NCI-H524 (cell line): ENCODE results near the gene DNMBP.
A peak's percentile ranks its signal among the peaks of the same experiment; 100 is the strongest.

Experiments
- DNase-seq, 2 experiments: peaks; one replicate each; lab custom pipeline; 2025; lab: John Stamatoyannopoulos, UW

DNMBP gene

GRCh38 chr10:100009793-100010676, at the start of gene DNMBP:
Gene DNMBP, minus strand, starts transcription at chr10:100009947. Its CDS starts 37,823 bp downstream, at chr10:99972124.
- peak; percentile 22 to 52 for DNase-seq

GRCh38 chr10:100057948-100058347, 48.2 kb upstream of the DNMBP start:
- no peak for DNase-seq

- no peak for DNase-seq
Measured at GRCh38 chr10:100053686-100054460, 44.1 kb upstream of the DNMBP start.

GRCh38 chr10:100046021-100046486, 36.3 kb upstream of the DNMBP start:
- DNase-seq = peak; percentile 12 to 47

- no peak for DNase-seq
Measured at GRCh38 chr10:100045592-100045991, 35.8 kb upstream of the DNMBP start.

- no peak for DNase-seq
Measured at GRCh38 chr10:100043796-100044195, 34.0 kb upstream of the DNMBP start.

GRCh38 chr10:100043344-100043743, 33.6 kb upstream of the DNMBP start:
- no peak for DNase-seq

- DNase-seq = no peak
Measured at GRCh38 chr10:100041306-100042002, 31.7 kb upstream of the DNMBP start.

GRCh38 chr10:100038561-100039071, 28.9 kb upstream of the DNMBP start:
- DNase-seq = no peak

- DNase-seq = no peak
Measured at GRCh38 chr10:100037758-100038315, 28.1 kb upstream of the DNMBP start.

- no peak for DNase-seq
Measured at GRCh38 chr10:100036850-100037249, 27.1 kb upstream of the DNMBP start.

GRCh38 chr10:100033766-100034418, 24.1 kb upstream of the DNMBP start:
- no peak for DNase-seq

- DNase-seq = no peak
Measured at GRCh38 chr10:100027416-100027815, 17.7 kb upstream of the DNMBP start.

GRCh38 chr10:100025576-100025975, 15.8 kb upstream of the DNMBP start:
- peak; percentile 11 to 70 for DNase-seq

GRCh38 chr10:100024748-100025147, 15.0 kb upstream of the DNMBP start:
- no peak for DNase-seq

- DNase-seq = peak in 1 of 2 experiments; percentile 1
Measured at GRCh38 chr10:100022403-100022802, 12.7 kb upstream of the DNMBP start.

GRCh38 chr10:100021322-100021721, 11.6 kb upstream of the DNMBP start:
- DNase-seq = peak in 1 of 2 experiments; percentile 43

- peak in 1 of 2 experiments; percentile 62 for DNase-seq
Measured at GRCh38 chr10:100020886-100021253, 11.1 kb upstream of the DNMBP start.

GRCh38 chr10:100020142-100020885, 10.6 kb upstream of the DNMBP start:
- peak in 1 of 2 experiments; percentile 62 for DNase-seq

GRCh38 chr10:100019787-100020141, 10.0 kb upstream of the DNMBP start:
- peak; percentile 1 to 10 for DNase-seq
